IPS-18c (cell line): Measurements from ENCODE around the gene GJD4.

Experiments
- H3K4me3 ChIP-seq: 2 replicates; pipeline ENCODE4 v1.7.0; 2013; ENCODE audit warnings: low read depth, mild to moderate bottlenecking, low read length, moderate library complexity; ENCODE audit not compliant: insufficient read depth
- H3K9me3 ChIP-seq: one replicate; pipeline ENCODE4 v1.6.1; 2013; ENCODE audit warnings: mild to moderate bottlenecking, low read length, moderate library complexity; ENCODE audit not compliant: control insufficient read depth, insufficient read depth

Gene GJD4

GRCh38 chr10:35574924-35575352, 30.2 kb upstream of the GJD4 start:
- Histone ChIP-seq H3K4me3 (no peak overlapping the region), H3K9me3 (no peaks in the 10 kb centered on the region)

DNA sequence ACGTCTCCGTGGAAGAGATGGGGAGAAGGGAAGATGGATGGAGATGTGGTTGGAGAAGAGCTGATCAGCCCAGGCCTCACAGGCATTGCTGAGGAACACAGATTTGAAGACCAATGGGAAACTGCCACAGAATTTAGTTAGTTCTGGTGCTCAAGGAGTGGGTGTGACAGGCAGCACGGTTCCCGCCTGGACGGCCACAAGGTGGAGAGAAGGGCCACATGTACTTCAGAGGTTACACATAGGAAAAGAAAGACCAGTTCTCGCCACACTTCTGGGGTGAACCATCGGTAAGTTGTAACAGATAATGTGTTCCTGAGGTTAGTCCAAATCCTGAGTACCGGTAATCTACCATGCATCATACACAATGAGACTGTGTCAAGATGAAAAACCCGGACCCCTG, 29.5 kb upstream of the GJD4 start:
- no peak overlapping the region for H3K4me3 ChIP-seq
- no peaks in the 10 kb centered on the region for H3K9me3 ChIP-seq

DNA sequence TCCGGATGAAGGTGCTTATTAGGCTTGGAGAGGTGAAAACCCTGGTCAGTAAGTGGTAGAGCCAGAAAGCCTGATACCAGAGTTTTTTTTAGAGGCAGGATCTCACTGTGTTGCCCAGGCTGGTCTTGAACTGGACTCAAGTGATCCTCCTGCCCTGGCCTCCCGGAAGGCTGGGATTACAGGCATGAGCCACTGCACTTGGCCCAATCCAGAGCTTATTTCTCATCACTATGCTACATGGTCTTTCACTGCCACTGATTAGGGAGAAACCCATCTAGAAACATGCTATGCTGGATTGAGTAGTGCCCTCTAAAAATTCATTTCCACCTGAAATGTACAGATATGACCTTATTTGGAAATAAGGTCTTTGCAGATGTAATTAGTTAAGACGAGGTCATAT, 28.4 kb upstream of the GJD4 start:
- Histone ChIP-seq H3K4me3 (no peak overlapping the region), H3K9me3 (no peaks in the 10 kb centered on the region)

DNA sequence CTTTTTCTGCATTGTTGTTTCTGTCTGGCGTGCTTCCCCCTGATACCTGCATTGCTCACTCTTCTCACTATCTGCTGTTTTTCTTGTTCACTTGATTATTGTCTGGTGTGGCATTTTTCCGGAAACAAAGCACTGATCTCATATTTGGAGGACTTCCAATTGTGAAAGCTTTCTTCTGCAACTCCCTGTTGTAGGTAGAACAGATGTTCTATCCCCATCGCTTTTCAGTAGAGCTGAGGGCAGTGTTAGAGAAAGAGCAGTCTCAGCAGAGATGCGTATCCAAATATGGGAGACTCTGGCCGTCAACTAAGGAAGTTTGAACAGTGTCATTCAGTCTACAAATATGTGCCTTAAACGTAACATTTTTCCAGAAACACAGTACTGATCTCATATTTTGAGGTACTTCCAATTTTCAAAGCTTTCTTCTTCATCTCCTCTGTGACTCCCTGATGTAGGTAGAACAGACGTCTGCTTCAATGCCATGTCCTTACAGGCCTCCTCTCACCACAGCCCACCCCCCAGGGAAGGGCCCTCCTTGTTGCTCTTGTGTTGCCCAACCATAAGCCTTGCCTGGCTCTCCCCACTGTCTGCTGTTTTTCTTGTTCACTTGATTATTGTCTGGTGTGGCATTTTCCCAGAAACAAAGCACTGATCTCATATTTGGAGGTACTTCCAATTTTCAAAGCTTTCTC, 27.1 kb upstream of the GJD4 start:
- Histone ChIP-seq H3K4me3 (no peak overlapping the region), H3K9me3 (no peaks in the 10 kb centered on the region)

DNA sequence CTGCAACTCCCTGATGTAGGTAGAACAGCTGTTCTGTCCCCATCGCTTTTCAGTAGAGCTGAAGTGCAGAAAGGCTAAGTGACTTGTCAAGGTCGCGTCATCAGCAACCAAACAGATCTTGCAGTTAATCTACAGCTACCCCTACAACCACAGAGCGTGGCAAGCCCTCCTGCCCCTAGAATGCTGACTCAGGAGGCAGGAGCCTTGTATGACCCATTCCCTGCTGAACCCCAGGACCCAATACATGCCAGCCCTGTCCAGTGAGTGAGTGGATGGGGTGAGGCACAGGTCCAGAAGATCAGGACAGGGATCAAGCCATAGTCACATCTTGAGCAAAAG, 26.6 kb upstream of the GJD4 start:
- no peaks in the 10 kb centered on the region for H3K9me3 ChIP-seq

DNA sequence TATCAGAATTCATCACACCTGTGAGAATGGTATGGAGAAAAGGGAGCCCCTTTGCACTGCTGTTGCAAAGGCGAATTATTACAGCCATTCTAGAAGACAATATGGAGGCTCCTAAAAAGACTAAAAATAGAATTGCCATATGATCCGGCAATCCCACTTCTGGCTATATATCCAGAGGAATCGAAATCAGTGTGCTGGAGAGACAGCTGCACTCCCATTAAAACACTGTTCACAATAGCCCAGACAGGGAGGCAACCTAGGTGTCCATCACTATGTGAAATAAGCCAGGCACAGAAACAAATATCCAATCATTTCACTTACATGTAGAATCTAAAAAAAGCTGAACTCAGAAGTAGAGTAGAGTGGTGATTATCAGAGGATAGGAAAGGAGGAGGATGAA, 26.0 kb upstream of the GJD4 start:
- H3K9me3 ChIP-seq, result no peaks in the 10 kb centered on the region
- H3K4me3 ChIP-seq, result no peak overlapping the region

More for the DNA sequence above, 26.6 kb upstream of the GJD4 start:
- no peak overlapping the region for H3K4me3 ChIP-seq

DNA sequence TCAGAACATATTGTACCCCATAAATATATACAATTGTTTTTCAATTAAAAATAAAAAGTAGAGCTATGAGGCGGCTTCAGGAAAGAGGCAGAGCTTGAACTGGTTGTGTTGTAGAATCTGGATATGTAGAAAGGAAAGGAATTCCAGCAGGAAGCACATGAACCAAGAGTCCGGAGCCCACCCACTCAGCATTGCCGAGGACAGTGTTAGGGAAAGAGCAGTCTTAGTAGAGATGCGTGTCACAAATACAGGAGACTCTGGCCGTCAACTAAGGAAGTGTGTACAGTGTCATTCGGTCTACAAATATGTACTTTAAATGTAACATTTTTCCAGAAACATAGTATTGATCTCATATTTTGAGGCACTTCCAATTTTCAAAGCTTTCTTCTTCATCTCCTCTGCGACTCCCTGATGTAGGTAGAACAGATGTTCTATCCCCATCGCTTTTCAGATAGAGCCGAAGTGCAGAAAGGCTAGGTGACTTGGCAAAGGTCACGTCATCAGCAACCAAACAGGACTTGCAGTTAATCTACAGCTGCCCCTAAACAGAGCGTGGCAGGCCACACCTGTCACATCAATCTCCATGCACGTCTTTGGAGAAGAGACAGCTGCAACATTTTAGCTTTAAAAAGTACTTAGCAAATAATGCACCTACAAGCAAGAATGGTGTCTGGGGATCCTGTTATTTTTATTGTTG, 25.3 kb upstream of the GJD4 start:
- Histone ChIP-seq H3K4me3 (no peak overlapping the region), H3K9me3 (no peaks in the 10 kb centered on the region)

DNA sequence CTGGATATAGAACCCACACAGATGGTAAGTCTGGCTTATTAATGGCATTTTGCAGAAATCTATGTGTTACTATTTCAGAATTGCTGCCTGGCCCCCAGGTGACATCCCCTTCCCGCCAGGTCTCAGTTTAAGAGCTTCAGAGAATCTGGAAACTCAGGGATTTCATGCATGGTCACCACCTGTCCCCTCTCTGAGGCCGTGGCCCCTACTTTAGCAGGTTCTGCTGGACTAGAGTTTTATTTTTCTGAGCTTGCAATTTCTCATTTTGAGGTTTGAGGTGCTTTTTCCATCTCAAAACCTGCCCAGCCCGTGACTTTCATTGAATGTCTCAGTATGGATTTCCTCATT, 24.7 kb upstream of the GJD4 start:
- H3K9me3 ChIP-seq, result no peaks in the 10 kb centered on the region
- H3K4me3 ChIP-seq, result no peak overlapping the region

DNA sequence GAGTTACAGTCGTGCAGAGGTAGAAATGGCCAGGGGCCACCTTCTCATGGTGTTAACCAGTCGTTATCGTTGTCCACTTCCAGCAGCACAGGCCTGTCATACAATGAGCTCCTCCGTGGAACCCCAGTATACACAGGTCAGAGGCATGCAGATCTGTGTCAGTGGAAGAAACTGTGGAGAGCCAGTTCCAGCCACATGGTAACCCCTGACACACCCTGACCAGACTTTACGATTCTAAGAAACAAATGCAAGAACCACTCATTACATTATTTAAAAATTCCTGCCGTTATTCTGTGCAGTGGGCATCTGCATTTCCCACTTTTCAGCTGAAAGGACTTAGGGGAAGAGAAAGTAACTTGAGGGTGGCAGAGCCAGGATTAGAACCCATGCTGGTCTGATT, 23.5 kb upstream of the GJD4 start:
- Histone ChIP-seq H3K9me3 (no peaks in the 10 kb centered on the region), H3K4me3 (no peak overlapping the region)

DNA sequence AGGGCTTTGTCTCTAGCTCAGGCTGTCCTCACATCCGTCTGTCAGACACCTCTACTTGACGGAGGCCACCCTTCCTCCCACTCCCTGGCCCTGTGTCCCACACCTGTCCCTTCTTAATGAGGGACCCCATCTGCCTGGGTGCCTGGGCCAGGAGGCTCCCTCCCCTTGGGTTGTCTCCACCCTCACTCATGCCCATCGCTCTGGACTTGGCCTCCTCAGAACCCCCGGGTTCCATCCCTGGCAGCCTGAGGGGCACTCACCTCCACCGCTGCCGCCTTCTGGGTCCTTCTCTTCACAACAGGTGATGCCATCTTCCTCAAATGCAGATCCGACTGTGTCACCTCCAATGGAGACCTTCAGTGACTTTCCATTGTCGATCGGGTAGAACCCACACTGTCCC, 20.2 kb upstream of the GJD4 start:
- Histone ChIP-seq H3K4me3 (no peak overlapping the region), H3K9me3 (no peaks in the 10 kb centered on the region)

DNA sequence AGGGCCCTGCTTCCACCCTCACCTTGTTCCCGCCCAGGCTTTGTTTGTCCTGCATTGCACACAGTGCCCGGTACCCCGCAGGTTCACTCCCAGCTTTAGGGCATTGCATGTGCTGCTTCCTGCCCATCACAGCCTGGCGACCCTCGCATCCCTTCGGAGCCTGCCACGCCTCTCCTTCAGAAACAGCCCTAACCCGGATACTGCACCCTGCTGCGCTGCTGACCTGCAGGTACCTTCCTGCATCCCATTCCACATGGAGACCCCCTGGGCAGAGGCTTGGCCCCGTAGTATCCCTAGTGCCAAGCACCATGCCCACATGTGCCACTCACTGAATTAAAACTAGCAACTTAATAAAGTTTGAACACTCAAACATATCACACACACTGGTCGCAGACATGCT, 19.8 kb upstream of the GJD4 start:
- Histone ChIP-seq H3K9me3 (no peaks in the 10 kb centered on the region), H3K4me3 (no peak overlapping the region)

DNA sequence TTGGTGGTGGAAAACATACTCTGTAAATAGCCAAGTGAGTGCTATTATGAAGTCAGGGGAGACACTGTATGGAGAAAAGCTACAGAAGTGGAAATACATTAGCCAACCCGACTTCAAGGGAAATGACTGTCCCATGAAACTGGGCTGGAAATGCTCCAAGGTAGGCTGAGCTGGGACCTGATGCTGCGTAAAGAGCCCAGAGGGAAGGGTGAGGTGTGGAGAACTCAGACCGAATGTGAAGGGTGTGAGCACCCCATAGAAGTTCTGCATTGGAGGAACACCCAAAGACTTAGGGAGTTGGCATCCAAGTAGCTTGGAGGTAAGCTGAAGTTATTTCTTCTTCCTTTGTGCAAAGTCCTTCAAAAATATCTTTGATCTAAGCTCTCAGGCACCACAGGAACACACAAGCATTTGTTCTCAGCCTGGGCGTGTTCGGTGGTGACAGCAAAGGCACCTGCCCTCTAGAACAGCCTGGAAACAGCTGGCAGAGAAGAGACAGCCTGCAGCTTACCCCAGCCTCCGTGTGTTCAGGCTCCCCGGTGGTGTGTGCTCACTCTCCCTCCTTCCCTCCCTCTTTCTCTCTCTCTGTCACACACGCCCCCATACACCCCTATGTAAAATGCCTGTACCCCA, 19.1 kb upstream of the GJD4 start:
- H3K9me3 ChIP-seq, result peaks cover 4% of the 10 kb centered on the region
- H3K4me3 ChIP-seq, result no peak overlapping the region

DNA sequence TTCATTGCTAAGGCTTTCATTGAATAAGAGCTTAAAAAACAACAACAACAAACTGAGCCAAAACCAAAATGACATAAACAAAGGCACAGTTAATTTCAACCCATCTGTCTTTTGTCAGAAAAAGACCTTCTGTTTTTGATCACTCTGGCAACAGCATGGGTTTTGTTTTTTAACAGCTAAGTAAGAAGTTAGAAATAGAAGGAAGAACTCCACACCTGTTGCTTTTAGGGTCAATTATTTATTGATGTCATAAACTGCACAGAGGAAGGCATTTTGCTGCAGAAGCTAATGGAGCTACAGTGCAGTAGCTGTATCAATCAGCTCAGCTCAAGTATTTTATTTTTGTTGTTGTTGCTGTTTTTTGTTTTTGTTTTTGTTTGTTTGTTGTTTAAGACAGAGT, 16.3 kb upstream of the GJD4 start:
- H3K4me3 ChIP-seq, result no peak overlapping the region
- peaks cover 4% of the 10 kb centered on the region for H3K9me3 ChIP-seq

DNA sequence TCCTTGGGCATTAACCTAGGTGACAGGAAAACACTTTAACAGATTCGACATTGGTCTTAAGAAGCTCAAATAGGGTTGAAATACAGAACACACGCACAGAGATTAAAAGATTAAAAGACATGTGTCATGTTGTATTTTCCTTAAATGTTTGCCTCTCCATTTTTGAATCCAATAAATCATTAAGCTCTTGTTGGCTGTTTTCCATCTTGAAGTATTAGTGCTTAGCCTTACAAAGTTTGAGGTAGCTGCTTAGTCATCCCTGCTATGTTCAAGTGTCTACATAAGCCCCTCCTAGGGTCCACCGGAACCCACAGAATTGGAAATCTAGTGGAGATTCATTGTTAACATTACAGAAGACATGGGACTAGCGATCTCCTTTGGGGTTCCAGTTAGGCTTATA, 12.7 kb upstream of the GJD4 start:
- peaks cover 4% of the 10 kb centered on the region for H3K9me3 ChIP-seq
- H3K4me3 ChIP-seq, result no peak overlapping the region

- H3K9me3 ChIP-seq, result peaks cover 4% of the 10 kb centered on the region
- H3K4me3 ChIP-seq, result no peak overlapping the region
Measured at GRCh38 chr10:35594115-35595079, 10.7 kb upstream of the GJD4 start.

DNA sequence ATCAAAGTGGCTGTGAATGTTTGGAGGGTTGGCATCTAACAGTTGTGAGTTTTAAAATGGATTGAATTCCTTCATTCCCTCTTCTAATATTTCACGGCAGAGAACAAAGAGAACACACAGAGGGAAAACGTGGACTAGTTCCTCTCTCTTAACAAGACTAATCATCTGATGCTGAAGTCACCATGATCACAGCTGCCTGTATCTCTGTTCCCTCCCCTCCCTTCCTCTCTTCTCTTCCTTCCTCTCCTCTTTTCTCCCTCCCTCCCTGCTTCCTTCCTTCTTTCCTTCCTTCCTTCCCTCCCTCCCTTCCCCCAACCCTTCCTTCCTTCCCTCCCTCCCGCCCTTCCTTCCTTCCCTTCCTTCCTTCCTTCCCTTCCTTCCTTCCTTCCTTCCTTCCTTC, 10.0 kb upstream of the GJD4 start:
- Histone ChIP-seq H3K4me3 (no peak overlapping the region), H3K9me3 (peaks cover 4% of the 10 kb centered on the region)

DNA sequence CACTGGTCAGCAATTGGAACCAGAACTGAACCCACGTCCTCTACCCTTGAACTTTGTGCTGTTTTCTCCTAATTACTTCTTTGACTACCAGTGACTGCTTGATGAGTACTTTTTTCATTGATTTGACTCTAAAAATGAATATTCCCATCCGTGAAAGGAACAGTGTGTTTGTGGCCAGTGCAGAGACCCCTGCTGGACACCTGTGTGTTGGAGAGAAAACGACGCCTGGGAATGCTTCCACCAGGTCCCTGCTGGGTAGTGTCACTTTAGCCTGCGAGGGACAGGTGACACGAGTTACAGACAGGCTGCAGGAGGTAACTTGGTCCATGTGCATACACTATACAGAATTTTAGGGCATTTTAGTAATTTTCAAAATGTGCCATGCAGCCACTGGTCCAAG, 6.8 kb upstream of the GJD4 start:
- H3K9me3 ChIP-seq, result no peaks in the 10 kb centered on the region
- H3K4me3 ChIP-seq, result no peak overlapping the region

DNA sequence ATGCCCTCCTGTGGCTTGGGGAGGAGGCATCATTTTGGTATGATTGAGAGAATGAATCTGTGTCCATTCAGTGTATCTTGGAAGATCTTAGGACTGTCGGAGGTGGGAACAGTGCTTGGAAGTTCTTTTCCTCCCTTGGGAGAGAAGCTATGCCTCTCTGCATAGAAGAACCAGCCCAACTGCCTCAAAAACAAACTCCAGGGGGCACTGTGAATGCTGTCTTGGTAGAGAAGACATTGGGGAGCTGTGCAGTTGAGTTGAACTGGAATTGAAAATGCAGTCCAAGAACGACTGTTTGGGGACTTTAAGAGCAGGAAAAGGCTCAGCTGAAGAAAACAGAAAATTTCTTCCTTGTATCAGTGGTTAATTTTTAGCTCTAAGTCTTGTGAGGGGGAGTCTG, 4.9 kb upstream of the GJD4 start:
- H3K9me3 ChIP-seq, result no peaks in the 10 kb centered on the region
- H3K4me3 ChIP-seq, result no peak overlapping the region
